Lung (tissue), 12 donors: ENCODE measurements around the gene CHAF1A. TPM values are rescaled to one million over a fixed set of nuclear protein-coding genes. Genes with fewer than 3 reads are reported as not detected.
A peak's percentile ranks its signal among the peaks of the same experiment; 100 is the strongest.

Experiments used
- ATAC-seq: fragments of 200-7000 bp; cut with Tn5 transposase; one replicate; pipeline ENCODE4 v1.9.1; 2020; ENCODE audit warnings: moderate number of reproducible peaks; ENCODE audit not compliant: insufficient read depth, low FRiP score
- DNase-seq, 3 donors: peaks; one replicate each; pipeline ENCODE4 v3.0.0-alpha.2; 2013 to 2017
- H3K27ac ChIP-seq, 2 donors: one replicate each; pipeline ENCODE4 v1.5.1; 2013; ENCODE audit warnings: mild to moderate bottlenecking in 2 of 2, moderate library complexity in 2 of 2, control low read depth in 1 of 2, inconsistent platforms in 1 of 2, low read depth in 1 of 2, low read length in 1 of 2
- H3K27me3 ChIP-seq, 3 donors: one replicate each; pipeline ENCODE4 v1.5.1; 2013; ENCODE audit warnings: low read length in 2 of 3; ENCODE audit not compliant: control insufficient read depth in 3 of 3, insufficient read depth in 3 of 3
- H3K36me3 ChIP-seq, 4 donors: one replicate each; pipeline ENCODE4 v1.5.1; 2013; ENCODE audit warnings: low read length in 4 of 4, mild to moderate bottlenecking in 1 of 4, moderate library complexity in 1 of 4; ENCODE audit not compliant: control insufficient read depth in 4 of 4, insufficient read depth in 4 of 4
- H3K4me1 ChIP-seq, 5 donors: one replicate each; pipeline ENCODE4 v1.5.1; 2013; ENCODE audit warnings: low read length in 5 of 5, mild to moderate bottlenecking in 2 of 5, moderate library complexity in 1 of 5; ENCODE audit not compliant: control insufficient read depth in 5 of 5, insufficient read depth in 5 of 5
- H3K4me3 ChIP-seq: one replicate; pipeline ENCODE4 v1.5.1; 2013; ENCODE audit warnings: mild to moderate bottlenecking, control low read depth, moderate library complexity
- H3K9ac ChIP-seq, 2 donors: one replicate each; pipeline ENCODE4 v1.5.1; 2013; ENCODE audit warnings: low read length in 2 of 2, control low read depth in 1 of 2; ENCODE audit not compliant: insufficient read depth in 1 of 2
- H3K9me3 ChIP-seq, 4 donors: one replicate each; pipeline ENCODE4 v1.5.1; 2013; ENCODE audit warnings: low read length in 3 of 4, mild to moderate bottlenecking in 1 of 4, moderate library complexity in 1 of 4; ENCODE audit not compliant: control insufficient read depth in 4 of 4, insufficient read depth in 3 of 4
- WGBS, 2 donors: extraction: QIAGEN DNeasy Blood & Tissue Kit; methylation state at CpG; one replicate each; pipeline ENCODE4 v1.1.7; 2013; 5-methylcytosine and 5-hydroxymethylcytosine counted together
- polyA plus RNA-seq, 2 donors: library from polyadenylated mRNA; stranded (reverse); fragments of 200-250 nt; gene quantifications; one replicate each; pipeline ENCODE4 v1.2.1, GENCODE V29; 2013
- total RNA-seq, 2 donors: library from RNA; depleted of rRNA in 1 of 2; stranded (reverse); fragments of >200 nt in 1 of 2; gene quantifications; one replicate each; pipeline ENCODE4 v1.2.1, GENCODE V29; 2014 to 2021
- TF ChIP-seq, protein P1 (sequence below): IDR thresholded peaks from 2 replicates; pipeline ENCODE4 v1.5.1; 2012; ENCODE audit warnings: mild to moderate bottlenecking; ENCODE audit errors: control extremely low read depth, extremely low read depth
- donor health status: control.
- donor health status: control.
- donor health status: Bipolar disorder and iron deficiency.
- donor health status: healthy.
- donor health status: DM: yes; HTN: yes; CAD: no.

CHAF1A gene
- total and polyA plus RNA-seq, 4 donors = 6.8 to 16.7 (median 8.7) TPM

DNA sequence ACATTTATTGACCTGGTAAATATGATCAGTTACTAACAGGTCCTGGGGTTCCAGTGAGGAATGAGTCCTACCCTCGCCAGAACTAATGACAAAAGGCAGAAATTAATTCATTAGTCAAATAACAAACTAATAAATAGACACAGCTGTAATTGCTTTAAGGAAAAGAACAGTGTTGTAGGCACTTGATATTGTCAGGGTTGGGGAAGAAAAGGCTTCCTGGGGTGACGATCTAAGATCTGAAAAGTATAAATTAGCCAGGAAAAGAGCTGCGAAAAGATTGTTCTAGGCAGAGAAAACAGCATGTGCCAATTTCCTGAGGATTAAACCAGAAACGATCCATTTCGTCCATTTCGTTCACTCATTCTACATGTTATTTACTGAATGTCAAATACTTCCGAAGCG, 670 bp upstream of the CHAF1A start:
- TF ChIP-seq, protein P1, sequence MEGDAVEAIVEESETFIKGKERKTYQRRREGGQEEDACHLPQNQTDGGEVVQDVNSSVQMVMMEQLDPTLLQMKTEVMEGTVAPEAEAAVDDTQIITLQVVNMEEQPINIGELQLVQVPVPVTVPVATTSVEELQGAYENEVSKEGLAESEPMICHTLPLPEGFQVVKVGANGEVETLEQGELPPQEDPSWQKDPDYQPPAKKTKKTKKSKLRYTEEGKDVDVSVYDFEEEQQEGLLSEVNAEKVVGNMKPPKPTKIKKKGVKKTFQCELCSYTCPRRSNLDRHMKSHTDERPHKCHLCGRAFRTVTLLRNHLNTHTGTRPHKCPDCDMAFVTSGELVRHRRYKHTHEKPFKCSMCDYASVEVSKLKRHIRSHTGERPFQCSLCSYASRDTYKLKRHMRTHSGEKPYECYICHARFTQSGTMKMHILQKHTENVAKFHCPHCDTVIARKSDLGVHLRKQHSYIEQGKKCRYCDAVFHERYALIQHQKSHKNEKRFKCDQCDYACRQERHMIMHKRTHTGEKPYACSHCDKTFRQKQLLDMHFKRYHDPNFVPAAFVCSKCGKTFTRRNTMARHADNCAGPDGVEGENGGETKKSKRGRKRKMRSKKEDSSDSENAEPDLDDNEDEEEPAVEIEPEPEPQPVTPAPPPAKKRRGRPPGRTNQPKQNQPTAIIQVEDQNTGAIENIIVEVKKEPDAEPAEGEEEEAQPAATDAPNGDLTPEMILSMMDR = no peak
- H3K27ac ChIP-seq = peak overlapping the region in 1 of 2 donors; percentile 87
- peak overlapping the region in 1 of 2 donors; percentile 99 for H3K9ac ChIP-seq
- peaks cover 0 to 9% (median 5%) of the 10 kb centered on the region in 4 donors for H3K36me3 ChIP-seq
- H3K4me1 ChIP-seq = peaks cover 2 to 44% (median 15%) of the 10 kb centered on the region in 5 donors
- H3K9me3 ChIP-seq = no peaks in the 10 kb centered on the region
- no peak overlapping the region for H3K4me3 ChIP-seq
- ATAC-seq (no peak), DNase-seq (no peak)
- H3K27me3 ChIP-seq = no peaks in the 10 kb centered on the region
- 0 to 1% methylated on average over 8 of the region's 8 CpGs for WGBS, 2 donors

DNA sequence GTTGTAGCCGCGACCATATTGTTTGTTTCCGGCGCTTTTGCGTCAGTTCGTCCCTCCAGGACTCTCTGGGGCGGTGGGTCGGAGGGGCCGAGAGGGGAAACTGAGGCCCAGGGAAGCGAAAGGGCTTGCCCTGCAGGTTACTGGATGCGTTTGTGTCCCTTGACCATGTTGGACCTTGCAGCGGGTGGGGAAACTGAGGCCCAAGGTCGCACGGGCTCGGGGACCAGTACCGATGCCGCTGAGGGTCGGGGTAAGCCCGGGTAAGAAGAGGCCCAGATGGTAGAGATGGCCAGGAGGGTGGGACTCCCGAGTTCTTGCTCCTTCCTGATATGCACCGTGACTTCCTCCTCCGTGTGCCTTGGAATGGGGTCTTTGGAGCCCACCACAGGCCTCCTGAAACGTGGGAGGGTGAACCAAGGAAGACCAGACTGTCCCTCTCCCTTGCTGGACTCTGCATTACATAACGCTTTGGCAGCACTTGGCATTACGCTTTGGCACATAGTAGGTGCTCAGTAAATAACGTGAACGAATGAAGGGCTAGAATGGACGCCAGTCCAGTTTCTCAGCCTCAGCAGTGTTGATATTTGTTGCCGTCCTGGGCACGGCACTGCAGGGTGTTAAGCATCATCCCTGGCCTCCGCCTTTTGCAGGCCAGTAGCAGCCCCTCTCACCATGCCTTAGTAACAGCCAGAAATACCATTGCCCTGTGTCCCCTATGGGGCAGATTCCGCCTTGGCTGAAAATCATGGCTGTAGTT, 743 bp downstream of the CHAF1A start:
- Histone ChIP-seq H3K9ac (peak overlapping the region; percentile 51 to 69), H3K36me3 (peaks cover 0 to 3% (median under 1%) of the 10 kb centered on the region in 4 donors), H3K27me3 (no peaks in the 10 kb centered on the region), H3K4me1 (peaks cover 0 to 34% (median 12%) of the 10 kb centered on the region in 5 donors), H3K4me3 (peak overlapping the region; percentile 77), H3K27ac (peak overlapping the region in 1 of 2 donors; percentile 34), H3K9me3 (no peaks in the 10 kb centered on the region)
- WGBS, 2 donors = 11 to 12% methylated on average over 32 of the region's 32 CpGs
- ATAC-seq (no peak), DNase-seq (no peak)
- TF ChIP-seq, protein P1 = no peak

DNA sequence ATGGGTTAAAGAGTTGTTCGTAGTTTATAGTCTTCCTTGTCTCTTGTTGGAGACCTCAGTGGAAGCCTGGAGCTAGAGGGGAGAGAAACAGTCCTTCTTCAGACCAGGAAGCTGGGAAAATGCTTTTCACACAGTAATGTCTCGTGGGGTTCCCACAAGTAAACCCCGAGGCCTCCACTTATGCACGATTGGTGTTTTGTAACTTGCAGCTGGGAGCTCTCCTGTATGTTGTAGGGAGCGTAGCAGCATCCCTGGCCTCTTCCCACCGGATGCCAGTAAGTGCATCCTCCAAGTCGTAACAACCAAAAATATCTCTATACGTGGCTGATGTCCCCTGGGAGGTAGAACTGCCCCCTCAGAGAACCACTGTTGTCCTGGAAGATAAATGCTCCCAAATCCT, 3.5 kb downstream of the CHAF1A start:
- 87 to 92% methylated on average over 8 of the region's 8 CpGs for WGBS, 2 donors

More for the DNA sequence above, 3.5 kb downstream of the CHAF1A start:
- Histone ChIP-seq H3K9me3 (no peaks in the 10 kb centered on the region), H3K4me3 (no peak overlapping the region), H3K36me3 (peaks cover 0 to 10% (median 5%) of the 10 kb centered on the region in 4 donors), H3K9ac (no peak overlapping the region), H3K27ac (no peak overlapping the region), H3K27me3 (no peaks in the 10 kb centered on the region), H3K4me1 (peaks cover 0 to 23% (median 11%) of the 10 kb centered on the region in 5 donors)
- TF ChIP-seq, protein P1 = no peak
- ATAC-seq (no peak), DNase-seq (no peak)
